ENCODE results near the gene MKS1. TPM values are rescaled to one million over a fixed set of nuclear protein-coding genes. Genes with fewer than 3 reads are reported as not detected.

The MKS1 gene
- total RNA-seq, 5 donors from 2014 or later (not counting 1 experiment from before 2014, with no cell fraction given) = 12.7 to 32.6 (median 22.3) TPM

DNA sequence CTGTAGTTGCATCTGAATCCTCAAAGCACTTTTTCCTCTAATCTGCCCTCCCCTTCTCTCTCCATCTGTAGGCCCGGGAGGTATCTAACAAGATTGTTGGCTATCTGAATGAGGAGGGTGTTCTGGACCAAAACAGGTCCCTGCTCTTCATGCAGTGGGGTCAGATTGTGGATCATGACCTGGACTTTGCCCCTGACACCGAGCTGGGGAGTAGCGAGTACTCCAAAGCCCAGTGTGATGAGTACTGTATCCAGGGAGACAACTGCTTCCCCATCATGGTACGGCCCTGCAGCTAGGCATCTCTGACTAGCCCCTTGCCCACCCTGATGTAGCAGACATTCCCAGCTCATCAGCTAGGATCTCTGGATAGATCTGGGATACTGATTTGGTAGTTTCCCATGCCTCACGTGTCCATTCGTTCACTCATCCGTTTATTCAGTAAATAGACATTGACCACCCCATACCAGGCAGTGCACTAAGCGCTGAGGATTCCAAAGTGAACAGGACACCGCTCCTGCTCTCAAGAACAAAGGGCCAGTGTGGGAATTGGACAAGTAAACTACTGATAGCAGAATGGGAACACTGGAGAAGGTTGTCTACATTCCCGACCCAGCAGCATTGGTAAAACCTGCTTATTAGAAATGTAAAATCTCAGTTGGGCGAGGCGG lies 31.4 kb upstream of the MKS1 start:
- peaks cover 0 to 40% of the 10 kb centered on the region in 2 experiments for H3K27me3 ChIP-seq (replicated peaks in 1 of 2; ENCODE audit: control insufficient read depth in 2 of 2, extremely low read depth in 1 of 2, insufficient read depth in 2 of 2, low read length in 1 of 2)
- H3K36me3 Mint-ChIP-seq = no peaks in the 10 kb centered on the region
- CTCF ChIA-PET = interaction anchor here (0.6 to 1.8 kb wide), 16 partner anchors 8 to 1423 kb away, joined by 3 to 9 read pairs (median 4); partner anchors contain the start of genes HSF5 (in 1 of the 2), LPO (in 1 of the 2), RNF43 (in 1 of the 2) and SUPT4H1 (in 1 of the 2)
- peaks cover 17 to 24% of the 10 kb centered on the region in 2 donors for H3K27me3 Mint-ChIP-seq
- peaks cover 11 to 21% (median 18%) of the 10 kb centered on the region in 3 donors for H3K4me1 Mint-ChIP-seq
- no peaks in the 10 kb centered on the region for H3K36me3 ChIP-seq (ENCODE audit: control insufficient read depth in 2 of 2, extremely low read depth in 1 of 2, insufficient read depth in 1 of 2, low read length in 1 of 2)
- peaks cover 0 to 18% of the 10 kb centered on the region in 2 experiments for H3K4me1 ChIP-seq (ENCODE audit: control insufficient read depth in 1 of 2, extremely low read depth in 1 of 2, insufficient read depth in 2 of 2, low read length in 2 of 2)
- H3K27ac Mint-ChIP-seq = no peak overlapping the region
- POLR2A ChIA-PET = no interaction called here
- DNase-seq (no peak), ATAC-seq (replicated peaks in 1 of 4) (no peak)
- H3K9me3 ChIP-seq = no peaks in the 10 kb centered on the region
- no peaks in the 10 kb centered on the region for H3K9me3 Mint-ChIP-seq
- WGBS (ENCODE audit: insufficient coverage) = 82% methylated on average over 8 of the region's 12 CpGs
- H3K4me3 Mint-ChIP-seq = peak overlapping the region in 2 of 3 donors; percentile 42 to 70
- no peak overlapping the region for H3K4me3 ChIP-seq (ENCODE audit: control insufficient read depth in 1 of 2, extremely low read depth in 1 of 2, low read length in 1 of 2)
- H3K27ac ChIP-seq (ENCODE audit: low read length) = no peak overlapping the region

DNA sequence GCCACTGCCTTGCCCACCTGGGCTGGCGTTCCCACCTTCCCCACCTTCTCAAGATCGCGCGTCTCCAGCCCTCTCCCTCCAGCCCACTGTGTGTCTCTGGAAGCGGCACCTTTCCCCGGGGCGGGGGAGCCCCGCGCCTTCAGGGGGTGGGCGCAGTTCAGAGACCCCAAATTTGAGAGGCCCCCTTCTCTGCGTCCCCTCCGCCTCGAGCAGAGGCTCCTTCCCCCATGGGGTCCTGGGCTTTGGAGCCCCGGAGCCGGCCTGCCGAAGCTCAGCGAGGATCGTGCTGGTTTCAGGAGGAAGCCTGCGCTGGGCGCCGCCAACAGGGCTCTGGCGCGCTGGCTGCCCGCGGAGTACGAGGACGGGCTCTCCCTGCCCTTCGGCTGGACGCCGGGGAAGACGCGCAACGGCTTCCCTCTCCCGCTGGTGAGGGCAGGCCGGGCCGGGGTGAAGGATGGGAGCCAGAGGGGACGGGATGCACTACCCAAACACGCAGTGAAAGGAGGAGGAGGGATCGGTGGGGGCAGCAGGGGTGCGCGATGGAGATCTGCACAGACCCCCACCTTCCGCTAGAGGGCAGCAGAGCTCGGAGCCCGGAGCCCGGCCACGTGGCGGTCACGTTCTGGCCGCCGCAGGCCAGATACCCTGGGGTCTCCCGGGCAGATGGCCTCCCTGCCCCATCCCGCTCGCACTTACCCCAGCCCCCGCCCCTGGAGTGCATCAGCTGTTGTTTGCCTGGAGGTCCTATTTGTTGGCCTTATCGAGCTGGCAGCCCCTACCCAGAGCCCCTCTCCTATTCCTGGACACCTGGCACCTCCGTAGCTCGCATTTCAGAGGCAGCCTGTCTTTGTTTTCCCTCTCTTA lies 30.4 kb upstream of the MKS1 start:
- H3K27me3 ChIP-seq (replicated peaks in 1 of 2; ENCODE audit: control insufficient read depth in 2 of 2, extremely low read depth in 1 of 2, insufficient read depth in 2 of 2, low read length in 1 of 2) = peaks cover 0 to 41% of the 10 kb centered on the region in 2 experiments

DNA sequence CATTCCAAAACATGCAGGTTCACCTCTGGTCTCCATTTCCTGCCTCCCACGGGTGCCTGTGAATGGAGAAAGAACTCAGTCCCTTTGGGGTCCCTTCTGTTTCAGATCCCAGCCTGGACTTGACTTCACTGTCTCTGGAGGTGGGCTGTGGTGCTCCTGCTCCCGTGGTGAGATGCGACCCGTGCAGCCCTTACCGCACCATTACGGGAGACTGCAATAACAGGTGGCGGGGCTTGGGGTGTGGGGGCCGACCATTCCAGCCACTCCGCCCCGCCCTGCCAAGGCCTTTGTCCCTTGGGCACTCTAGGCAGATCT lies 29.9 kb upstream of the MKS1 start:
- no peaks in the 10 kb centered on the region for H3K36me3 Mint-ChIP-seq
- ATAC-seq (replicated peaks in 1 of 4) = no peak

More for the DNA sequence above, 30.4 kb upstream of the MKS1 start:
- no peaks in the 10 kb centered on the region for H3K9me3 ChIP-seq
- WGBS (ENCODE audit: insufficient coverage) = 11% methylated on average over 43 of the region's 57 CpGs
- DNase-seq (peak; percentile 9 to 83 (median 64)), ATAC-seq (replicated peaks in 1 of 4) (peak; percentile 92 to 96 (median 94))
- H3K4me3 ChIP-seq (ENCODE audit: control insufficient read depth in 1 of 2, extremely low read depth in 1 of 2, low read length in 1 of 2) = peak overlapping the region; percentile 49 to 58
- peaks cover 0 to 18% of the 10 kb centered on the region in 2 experiments for H3K4me1 ChIP-seq (ENCODE audit: control insufficient read depth in 1 of 2, extremely low read depth in 1 of 2, insufficient read depth in 2 of 2, low read length in 2 of 2)
- H3K9me3 Mint-ChIP-seq = no peaks in the 10 kb centered on the region
- H3K4me1 Mint-ChIP-seq = peaks cover 11 to 21% (median 18%) of the 10 kb centered on the region in 3 donors
- peaks cover 16 to 20% of the 10 kb centered on the region in 2 donors for H3K27me3 Mint-ChIP-seq
- no peaks in the 10 kb centered on the region for H3K36me3 Mint-ChIP-seq
- ChIA-PET POLR2A (no interaction called here), CTCF (interaction anchor here (0.6 to 1.8 kb wide), 18 partner anchors 9 to 1422 kb away, joined by 3 to 9 read pairs (median 4); partner anchors contain the start of genes HSF5 (in 1 of the 2), LPO (in 1 of the 2), RNF43 (in 1 of the 2) and SUPT4H1 (in 1 of the 2))
- H3K27ac ChIP-seq (ENCODE audit: low read length) = no peak overlapping the region
- no peaks in the 10 kb centered on the region for H3K36me3 ChIP-seq (ENCODE audit: control insufficient read depth in 2 of 2, extremely low read depth in 1 of 2, insufficient read depth in 1 of 2, low read length in 1 of 2)
- no peak overlapping the region for H3K27ac Mint-ChIP-seq
- peak overlapping the region; percentile 68 to 79 (median 70) for H3K4me3 Mint-ChIP-seq

DNA sequence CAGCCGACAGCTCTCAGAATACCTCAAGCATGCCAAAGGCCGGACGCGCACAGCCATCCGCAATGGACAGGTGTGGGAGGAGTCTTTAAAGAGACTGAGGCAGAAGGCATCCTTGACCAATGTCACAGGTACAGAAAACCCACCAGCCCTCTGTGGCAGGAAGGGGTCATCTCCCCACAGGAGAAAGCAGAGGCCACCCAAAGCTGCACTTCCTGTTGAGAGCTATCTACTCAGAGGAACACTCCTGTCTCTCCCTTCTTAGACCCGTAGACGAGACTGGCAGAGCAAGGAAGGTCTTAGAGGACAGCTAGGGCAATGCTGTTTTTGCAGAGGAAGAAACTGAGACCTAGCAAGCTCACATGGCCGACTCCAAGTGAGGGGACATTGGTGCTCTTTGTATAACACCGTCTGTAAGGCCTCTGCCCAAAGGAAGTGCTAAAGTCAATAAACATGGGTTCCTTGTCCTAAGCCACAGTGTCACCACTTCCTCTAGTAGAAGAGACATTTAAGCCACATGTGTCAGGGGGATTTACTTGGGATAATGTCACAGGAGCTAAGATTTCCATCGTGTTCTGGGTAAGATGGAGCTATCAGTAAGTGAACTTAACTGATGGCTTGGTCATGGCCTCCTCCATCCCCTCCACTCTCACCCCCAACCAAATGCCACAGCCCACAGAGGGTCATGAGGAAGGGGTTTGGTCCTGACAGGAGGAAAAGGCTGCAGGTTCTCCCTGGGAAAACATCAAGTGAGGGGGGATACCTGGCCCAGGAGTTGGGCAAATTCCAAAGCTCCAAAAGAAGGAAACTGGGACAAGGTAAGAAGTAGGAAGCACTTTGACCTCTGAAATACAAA lies 28.7 kb upstream of the MKS1 start:
- ChIA-PET POLR2A (interaction anchor here in 1 of 2 donors (0.6 kb wide), 1 partner anchor 301 kb away, joined by 3 read pairs; no protein-coding TSS in a partner anchor), CTCF (interaction anchor here (0.6 to 1.3 kb wide), 5 partner anchors 19 to 191 kb away, joined by 3 to 6 read pairs (median 3); no protein-coding TSS in a partner anchor)
- H3K36me3 Mint-ChIP-seq = no peaks in the 10 kb centered on the region
- H3K4me3 ChIP-seq (ENCODE audit: control insufficient read depth in 1 of 2, extremely low read depth in 1 of 2, low read length in 1 of 2) = no peak overlapping the region
- WGBS (ENCODE audit: insufficient coverage) = 33% methylated on average over 1 of the region's 10 CpGs
- H3K4me1 Mint-ChIP-seq = peaks cover 11 to 21% (median 18%) of the 10 kb centered on the region in 3 donors
- H3K36me3 ChIP-seq (ENCODE audit: control insufficient read depth in 2 of 2, extremely low read depth in 1 of 2, insufficient read depth in 1 of 2, low read length in 1 of 2) = no peaks in the 10 kb centered on the region
- ATAC-seq (replicated peaks in 1 of 4) (no peak), DNase-seq (peak in 1 of 35 experiments; percentile 9)
- H3K27ac Mint-ChIP-seq = no peak overlapping the region
- peak overlapping the region in 1 of 3 donors; percentile 70 for H3K4me3 Mint-ChIP-seq
- H3K9me3 Mint-ChIP-seq = no peaks in the 10 kb centered on the region
- H3K27ac ChIP-seq (ENCODE audit: low read length) = no peak overlapping the region
- no peaks in the 10 kb centered on the region for H3K9me3 ChIP-seq
- H3K27me3 ChIP-seq (replicated peaks in 1 of 2; ENCODE audit: control insufficient read depth in 2 of 2, extremely low read depth in 1 of 2, insufficient read depth in 2 of 2, low read length in 1 of 2) = peaks cover 0 to 46% of the 10 kb centered on the region in 2 experiments
- H3K4me1 ChIP-seq (ENCODE audit: control insufficient read depth in 1 of 2, extremely low read depth in 1 of 2, insufficient read depth in 2 of 2, low read length in 2 of 2) = peaks cover 0 to 18% of the 10 kb centered on the region in 2 experiments
- H3K27me3 Mint-ChIP-seq = peaks cover 25 to 27% of the 10 kb centered on the region in 2 donors

More for the DNA sequence above, 29.9 kb upstream of the MKS1 start:
- POLR2A ChIA-PET = no interaction called here
- Histone ChIP-seq H3K9me3 (no peaks in the 10 kb centered on the region), H3K27ac (ENCODE audit: low read length) (no peak overlapping the region), H3K4me3 (ENCODE audit: control insufficient read depth in 1 of 2, extremely low read depth in 1 of 2, low read length in 1 of 2) (peak overlapping the region in 1 of 2 donors; percentile 49), H3K36me3 (ENCODE audit: control insufficient read depth in 2 of 2, extremely low read depth in 1 of 2, insufficient read depth in 1 of 2, low read length in 1 of 2) (no peaks in the 10 kb centered on the region), H3K4me1 (ENCODE audit: control insufficient read depth in 1 of 2, extremely low read depth in 1 of 2, insufficient read depth in 2 of 2, low read length in 2 of 2) (peaks cover 0 to 18% of the 10 kb centered on the region in 2 experiments), H3K27me3 (replicated peaks in 1 of 2; ENCODE audit: control insufficient read depth in 2 of 2, extremely low read depth in 1 of 2, insufficient read depth in 2 of 2, low read length in 1 of 2) (peaks cover 0 to 44% of the 10 kb centered on the region in 2 experiments)
- Mint-ChIP-seq H3K27ac (no peak overlapping the region), H3K9me3 (no peaks in the 10 kb centered on the region), H3K4me1 (peaks cover 11 to 21% (median 18%) of the 10 kb centered on the region in 3 donors), H3K27me3 (peaks cover 16 to 24% of the 10 kb centered on the region in 2 donors), H3K4me3 (peak overlapping the region; percentile 56 to 70 (median 68))
- 59% methylated on average over 6 of the region's 10 CpGs for WGBS (ENCODE audit: insufficient coverage)
- no peak for DNase-seq
- CTCF ChIA-PET = interaction anchor here (1.0 to 1.8 kb wide), 5 partner anchors 10 to 239 kb away, joined by 3 to 6 read pairs (median 4); partner anchors contain the start of genes HSF5 (in 1 of the 2) and SUPT4H1 (in 1 of the 2)

DNA sequence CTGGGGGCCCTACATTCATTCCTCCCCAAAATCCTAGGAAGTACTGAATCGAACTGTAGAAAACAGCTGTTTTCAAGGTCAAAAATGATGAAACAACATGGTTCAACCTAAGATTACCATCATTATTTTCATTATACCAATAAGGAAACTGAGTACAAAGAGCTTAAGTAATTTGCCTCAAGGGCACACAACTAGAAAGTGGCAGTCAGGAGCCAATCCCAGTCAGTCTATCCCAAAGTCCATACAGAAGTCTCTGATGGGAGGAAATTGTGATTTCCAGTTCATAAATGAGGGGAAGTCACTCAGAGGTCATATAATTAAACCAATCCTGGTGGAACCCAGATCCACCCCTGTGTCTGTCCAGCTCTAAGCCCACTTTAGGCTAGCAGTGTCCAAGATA lies 27.7 kb upstream of the MKS1 start:
- Mint-ChIP-seq H3K4me1 (peaks cover 11 to 21% (median 18%) of the 10 kb centered on the region in 3 donors), H3K9me3 (no peaks in the 10 kb centered on the region), H3K4me3 (no peak overlapping the region), H3K27ac (no peak overlapping the region), H3K27me3 (peaks cover 20 to 27% of the 10 kb centered on the region in 2 donors), H3K36me3 (no peaks in the 10 kb centered on the region)
- H3K36me3 ChIP-seq (ENCODE audit: control insufficient read depth in 2 of 2, extremely low read depth in 1 of 2, insufficient read depth in 1 of 2, low read length in 1 of 2) = no peaks in the 10 kb centered on the region
- H3K27ac ChIP-seq (ENCODE audit: low read length) = no peak overlapping the region
- CTCF ChIA-PET = no interaction called here
- H3K9me3 ChIP-seq = no peaks in the 10 kb centered on the region
- POLR2A ChIA-PET = no interaction called here
- ATAC-seq (replicated peaks in 1 of 4) (no peak), DNase-seq (no peak)
- peaks cover 0 to 46% of the 10 kb centered on the region in 2 experiments for H3K27me3 ChIP-seq (replicated peaks in 1 of 2; ENCODE audit: control insufficient read depth in 2 of 2, extremely low read depth in 1 of 2, insufficient read depth in 2 of 2, low read length in 1 of 2)
- H3K4me3 ChIP-seq (ENCODE audit: control insufficient read depth in 1 of 2, extremely low read depth in 1 of 2, low read length in 1 of 2) = no peak overlapping the region
- WGBS (ENCODE audit: insufficient coverage) = no CpG with 5 or more reads among the region's 1 CpG
- H3K4me1 ChIP-seq (ENCODE audit: control insufficient read depth in 1 of 2, extremely low read depth in 1 of 2, insufficient read depth in 2 of 2, low read length in 2 of 2) = peaks cover 0 to 21% of the 10 kb centered on the region in 2 experiments

Data from T-cell (primary cell).